ENCODE measurements around the gene CNOT6. TPM values are rescaled to one million over a fixed set of nuclear protein-coding genes. Genes with fewer than 3 reads are reported as not detected.

The CNOT6 gene
- total RNA-seq, 3 donors from 2014 or later (not counting 1 experiment from before 2014, with no cell fraction given) = 20.9 to 32.4 (median 26.1) TPM

DNA sequence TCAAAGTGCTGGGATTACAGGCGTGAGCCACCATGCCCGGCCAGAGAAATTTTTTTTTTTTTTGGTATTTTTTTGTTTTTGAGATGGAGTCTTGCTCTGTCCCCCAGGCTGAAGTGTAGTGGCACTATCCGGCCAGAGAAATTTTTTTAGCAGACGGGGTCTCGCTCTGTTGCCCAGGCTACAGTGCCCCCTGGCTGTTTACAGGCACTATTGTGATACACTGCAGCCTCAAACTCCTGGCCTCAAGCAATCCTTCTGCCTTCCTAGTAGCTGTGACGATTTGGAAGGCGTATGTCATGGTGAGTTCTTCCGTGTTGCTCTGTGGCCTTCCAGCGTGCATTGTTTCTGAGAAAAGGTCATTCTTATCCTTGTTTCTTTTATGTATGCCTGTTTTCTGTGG, 47.5 kb downstream of the CNOT6 start:
- Histone ChIP-seq H3K4me1 (ENCODE audit: control insufficient read depth, insufficient read depth, low read length) (no peaks in the 10 kb centered on the region), H3K9me3 (ENCODE audit: control insufficient read depth, insufficient read depth, low read length) (no peaks in the 10 kb centered on the region), H3K36me3 (ENCODE audit: control insufficient read depth, insufficient read depth, low read length) (peaks cover 5% of the 10 kb centered on the region), H3K27ac (ENCODE audit: low read length) (no peak overlapping the region), H3K4me3 (ENCODE audit: low read length) (no peak overlapping the region), H3K27me3 (ENCODE audit: control insufficient read depth, insufficient read depth, low read length) (no peaks in the 10 kb centered on the region)
- Mint-ChIP-seq H3K4me1 (peaks cover 30 to 43% of the 10 kb centered on the region in 2 donors), H3K27me3 (ENCODE audit: low read depth in 2 of 2) (no peaks in the 10 kb centered on the region), H3K27ac (peak overlapping the region in 1 of 2 donors; percentile 18), H3K36me3 (no peaks in the 10 kb centered on the region), H3K9me3 (no peaks in the 10 kb centered on the region), H3K4me3 (no peak overlapping the region)
- ATAC-seq (no peak), DNase-seq (no peak)
- 95% methylated on average over 8 of the region's 9 CpGs for WGBS (ENCODE audit: insufficient coverage)
- TF ChIP-seq, protein P1, sequence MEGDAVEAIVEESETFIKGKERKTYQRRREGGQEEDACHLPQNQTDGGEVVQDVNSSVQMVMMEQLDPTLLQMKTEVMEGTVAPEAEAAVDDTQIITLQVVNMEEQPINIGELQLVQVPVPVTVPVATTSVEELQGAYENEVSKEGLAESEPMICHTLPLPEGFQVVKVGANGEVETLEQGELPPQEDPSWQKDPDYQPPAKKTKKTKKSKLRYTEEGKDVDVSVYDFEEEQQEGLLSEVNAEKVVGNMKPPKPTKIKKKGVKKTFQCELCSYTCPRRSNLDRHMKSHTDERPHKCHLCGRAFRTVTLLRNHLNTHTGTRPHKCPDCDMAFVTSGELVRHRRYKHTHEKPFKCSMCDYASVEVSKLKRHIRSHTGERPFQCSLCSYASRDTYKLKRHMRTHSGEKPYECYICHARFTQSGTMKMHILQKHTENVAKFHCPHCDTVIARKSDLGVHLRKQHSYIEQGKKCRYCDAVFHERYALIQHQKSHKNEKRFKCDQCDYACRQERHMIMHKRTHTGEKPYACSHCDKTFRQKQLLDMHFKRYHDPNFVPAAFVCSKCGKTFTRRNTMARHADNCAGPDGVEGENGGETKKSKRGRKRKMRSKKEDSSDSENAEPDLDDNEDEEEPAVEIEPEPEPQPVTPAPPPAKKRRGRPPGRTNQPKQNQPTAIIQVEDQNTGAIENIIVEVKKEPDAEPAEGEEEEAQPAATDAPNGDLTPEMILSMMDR (IDR thresholded peaks at IDR 0.05) = no peak
- intact Hi-C loops (cut with micrococcal nuclease) = no loop called here

DNA sequence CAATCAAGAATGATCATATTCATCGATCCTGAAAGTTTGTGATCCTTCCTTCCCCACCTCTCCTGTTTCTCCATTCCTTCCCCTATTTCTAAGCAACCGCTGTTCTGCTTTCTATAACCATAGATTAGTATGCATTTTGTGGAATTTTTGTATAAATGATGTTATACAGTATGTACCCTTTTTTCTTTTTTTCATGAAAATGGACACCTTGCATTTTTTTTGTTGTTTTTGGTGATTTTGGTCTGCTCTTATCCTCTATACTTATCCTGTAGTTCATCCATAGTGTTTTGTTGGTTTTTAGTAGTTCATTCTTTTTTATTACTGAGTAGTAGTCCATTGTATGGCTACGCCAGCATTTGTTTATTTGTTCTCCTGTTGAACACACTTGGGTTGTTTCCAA, 51.1 kb downstream of the CNOT6 start:
- WGBS (ENCODE audit: insufficient coverage) = 100% methylated on average over 2 of the region's 3 CpGs
- intact Hi-C loops (cut with micrococcal nuclease) = no loop called here
- no peak for DNase-seq
- no peaks in the 10 kb centered on the region for H3K36me3 Mint-ChIP-seq
- Histone ChIP-seq H3K27ac (ENCODE audit: low read length) (no peak overlapping the region), H3K4me3 (ENCODE audit: low read length) (no peak overlapping the region), H3K27me3 (ENCODE audit: control insufficient read depth, insufficient read depth, low read length) (no peaks in the 10 kb centered on the region), H3K4me1 (ENCODE audit: control insufficient read depth, insufficient read depth, low read length) (no peaks in the 10 kb centered on the region), H3K9me3 (ENCODE audit: control insufficient read depth, insufficient read depth, low read length) (no peaks in the 10 kb centered on the region), H3K36me3 (ENCODE audit: control insufficient read depth, insufficient read depth, low read length) (peaks cover 5% of the 10 kb centered on the region)
- no peak overlapping the region for H3K27ac Mint-ChIP-seq
- no peaks in the 10 kb centered on the region for H3K27me3 Mint-ChIP-seq (ENCODE audit: low read depth in 2 of 2)
- H3K4me1 Mint-ChIP-seq = peaks cover 30 to 40% of the 10 kb centered on the region in 2 donors
- TF ChIP-seq, protein P1 (IDR thresholded peaks at IDR 0.05) = no peak
- H3K9me3 Mint-ChIP-seq = no peaks in the 10 kb centered on the region
- ATAC-seq = no peak
- H3K4me3 Mint-ChIP-seq = no peak overlapping the region

DNA sequence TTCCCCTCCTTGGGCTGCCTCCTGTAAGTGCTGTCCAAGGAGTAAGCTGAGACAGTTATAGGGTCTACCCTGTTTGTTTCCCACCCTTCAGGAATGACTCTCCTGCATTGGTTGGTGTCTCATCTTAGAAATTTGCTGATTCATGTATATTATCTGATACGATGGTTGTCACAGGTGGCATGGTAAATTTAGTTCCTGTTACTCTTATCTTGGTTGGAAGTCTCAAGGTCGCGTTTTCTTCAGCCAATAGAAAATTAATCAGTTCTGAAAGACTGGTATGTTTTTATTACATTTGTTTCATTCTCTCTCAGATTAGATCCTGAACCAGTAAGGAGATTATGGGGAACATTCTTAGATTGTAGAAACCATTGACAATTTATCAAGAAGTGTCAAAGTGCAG, 54.4 kb downstream of the CNOT6 start:
- TF ChIP-seq, protein P1 (IDR thresholded peaks at IDR 0.05) = no peak
- Histone ChIP-seq H3K4me1 (ENCODE audit: control insufficient read depth, insufficient read depth, low read length) (no peaks in the 10 kb centered on the region), H3K27ac (ENCODE audit: low read length) (no peak overlapping the region), H3K36me3 (ENCODE audit: control insufficient read depth, insufficient read depth, low read length) (peaks cover 16% of the 10 kb centered on the region), H3K27me3 (ENCODE audit: control insufficient read depth, insufficient read depth, low read length) (no peaks in the 10 kb centered on the region), H3K9me3 (ENCODE audit: control insufficient read depth, insufficient read depth, low read length) (no peaks in the 10 kb centered on the region), H3K4me3 (ENCODE audit: low read length) (no peak overlapping the region)
- peak overlapping the region; percentile 78 to 80 for H3K27ac Mint-ChIP-seq
- ATAC-seq (peak in 1 of 3 donors; percentile 37), DNase-seq (no peak)
- peaks cover 20 to 25% of the 10 kb centered on the region in 2 donors for H3K4me1 Mint-ChIP-seq
- 75% methylated on average over 3 of the region's 3 CpGs for WGBS (ENCODE audit: insufficient coverage)
- H3K4me3 Mint-ChIP-seq = no peak overlapping the region
- H3K27me3 Mint-ChIP-seq (ENCODE audit: low read depth in 2 of 2) = no peaks in the 10 kb centered on the region
- H3K36me3 Mint-ChIP-seq = no peaks in the 10 kb centered on the region
- intact Hi-C loops (cut with micrococcal nuclease) = no loop called here
- H3K9me3 Mint-ChIP-seq = no peaks in the 10 kb centered on the region

DNA sequence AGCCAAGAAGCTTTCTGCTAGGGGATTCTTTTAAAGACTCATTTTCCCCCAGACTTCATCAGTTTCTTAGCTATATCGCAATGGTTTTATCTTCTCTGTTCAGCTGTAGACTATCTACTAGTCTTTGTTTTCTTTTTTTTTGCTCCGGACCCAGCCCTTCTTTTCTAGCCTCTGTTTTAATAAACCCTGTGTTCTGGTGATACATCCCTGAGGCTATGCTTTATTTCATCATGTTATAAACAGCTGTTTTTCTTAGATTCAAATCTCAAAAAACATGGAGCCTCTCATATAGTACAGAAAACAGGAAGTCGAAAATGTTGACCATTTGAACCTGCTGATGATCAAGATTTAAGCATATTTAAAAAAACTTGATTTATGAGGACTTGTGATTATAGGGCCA, 59.4 kb downstream of the CNOT6 start:
- intact Hi-C loops (cut with micrococcal nuclease) = no loop called here
- H3K27ac ChIP-seq (ENCODE audit: low read length) = no peak overlapping the region
- DNase-seq (no peak), ATAC-seq (no peak)
- peaks cover 19% of the 10 kb centered on the region for H3K36me3 ChIP-seq (ENCODE audit: control insufficient read depth, insufficient read depth, low read length)
- no peak overlapping the region for H3K4me3 ChIP-seq (ENCODE audit: low read length)
- H3K27ac Mint-ChIP-seq = peak overlapping the region in 1 of 2 donors; percentile 11
- no peaks in the 10 kb centered on the region for H3K4me1 ChIP-seq (ENCODE audit: control insufficient read depth, insufficient read depth, low read length)
- H3K9me3 ChIP-seq (ENCODE audit: control insufficient read depth, insufficient read depth, low read length) = no peaks in the 10 kb centered on the region
- H3K4me1 Mint-ChIP-seq = peaks cover 11 to 21% of the 10 kb centered on the region in 2 donors
- no peaks in the 10 kb centered on the region for H3K9me3 Mint-ChIP-seq
- H3K4me3 Mint-ChIP-seq = no peak overlapping the region
- H3K27me3 ChIP-seq (ENCODE audit: control insufficient read depth, insufficient read depth, low read length) = no peaks in the 10 kb centered on the region
- H3K36me3 Mint-ChIP-seq = no peaks in the 10 kb centered on the region
- WGBS (ENCODE audit: insufficient coverage) = 92% methylated on average over 3 of the region's 3 CpGs
- TF ChIP-seq, protein P1 (IDR thresholded peaks at IDR 0.05) = no peak
- H3K27me3 Mint-ChIP-seq (ENCODE audit: low read depth in 2 of 2) = no peaks in the 10 kb centered on the region
